Measurements from ENCODE around the gene HASPIN. TPM values are rescaled to one million over a fixed set of nuclear protein-coding genes. Genes with fewer than 3 reads are reported as not detected.

HASPIN gene
- total and polyA plus RNA-seq, 10 donors: 0.74 to 4.7 (median 2.4) TPM

- intact Hi-C loops (cut with DNase I; ENCODE audit: low total_unique reads): no loop called here
- Histone ChIP-seq H3K27me3 (replicated peaks in 1 of 7) (no peaks in the 10 kb centered on the region), H3K4me3 (no peak overlapping the region), H3K36me3 (no peaks in the 10 kb centered on the region), H3K4me1 (peaks cover 0 to 81% (median 34%) of the 10 kb centered on the region in 6 donors), H3K9me3 (no peaks in the 10 kb centered on the region), H3K27ac (peak overlapping the region in 3 of 8 donors; percentile 76 to 82 (median 79))
- TF ChIP-seq, protein P1, sequence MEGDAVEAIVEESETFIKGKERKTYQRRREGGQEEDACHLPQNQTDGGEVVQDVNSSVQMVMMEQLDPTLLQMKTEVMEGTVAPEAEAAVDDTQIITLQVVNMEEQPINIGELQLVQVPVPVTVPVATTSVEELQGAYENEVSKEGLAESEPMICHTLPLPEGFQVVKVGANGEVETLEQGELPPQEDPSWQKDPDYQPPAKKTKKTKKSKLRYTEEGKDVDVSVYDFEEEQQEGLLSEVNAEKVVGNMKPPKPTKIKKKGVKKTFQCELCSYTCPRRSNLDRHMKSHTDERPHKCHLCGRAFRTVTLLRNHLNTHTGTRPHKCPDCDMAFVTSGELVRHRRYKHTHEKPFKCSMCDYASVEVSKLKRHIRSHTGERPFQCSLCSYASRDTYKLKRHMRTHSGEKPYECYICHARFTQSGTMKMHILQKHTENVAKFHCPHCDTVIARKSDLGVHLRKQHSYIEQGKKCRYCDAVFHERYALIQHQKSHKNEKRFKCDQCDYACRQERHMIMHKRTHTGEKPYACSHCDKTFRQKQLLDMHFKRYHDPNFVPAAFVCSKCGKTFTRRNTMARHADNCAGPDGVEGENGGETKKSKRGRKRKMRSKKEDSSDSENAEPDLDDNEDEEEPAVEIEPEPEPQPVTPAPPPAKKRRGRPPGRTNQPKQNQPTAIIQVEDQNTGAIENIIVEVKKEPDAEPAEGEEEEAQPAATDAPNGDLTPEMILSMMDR (IDR thresholded peaks at IDR 0.05 in 8 of 11, conservative IDR thresholded peaks at IDR 0.05 in 3 of 11): no peak
- TF ChIP-seq POLR2A (IDR thresholded peaks at IDR 0.05): no peak
- TF ChIP-seq POLR2AphosphoS5 (IDR thresholded peaks at IDR 0.05): peak in 1 of 3 donors; percentile 18
- peak; percentile 50 for DNase-seq
- WGBS, 5 donors: 60 to 75% (median 67%) methylated on average over 8 of the region's 8 CpGs
Observed at GRCh38 chr17:3766779-3767178, 43.1 kb downstream of the HASPIN start.

DNA sequence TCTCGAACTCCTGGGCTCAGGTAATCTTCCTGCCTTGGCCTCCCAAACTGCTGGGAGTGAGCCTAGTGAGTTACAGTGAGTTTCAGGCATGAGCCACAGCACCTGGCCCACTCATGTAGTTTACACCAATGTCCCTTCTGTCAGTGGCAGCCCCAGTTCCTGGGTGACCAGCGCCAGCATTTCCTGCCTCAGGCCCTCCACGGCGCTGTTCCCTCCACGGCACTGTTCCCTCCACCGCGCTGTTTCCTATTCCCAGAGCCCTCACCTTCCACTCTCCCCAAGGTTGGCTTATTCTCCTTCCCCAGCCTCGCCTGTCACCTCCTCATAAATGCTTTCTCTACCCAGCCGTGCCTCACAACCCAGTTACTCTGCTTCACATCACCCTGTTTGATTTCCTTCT lies 44.6 kb downstream of the HASPIN start:
- Histone ChIP-seq H3K27ac (peak overlapping the region in 3 of 8 donors; percentile 34 to 76 (median 71)), H3K4me1 (peaks cover 0 to 78% (median 34%) of the 10 kb centered on the region in 6 donors), H3K4me3 (no peak overlapping the region), H3K9me3 (no peaks in the 10 kb centered on the region), H3K27me3 (replicated peaks in 1 of 7) (no peaks in the 10 kb centered on the region), H3K36me3 (no peaks in the 10 kb centered on the region)
- intact Hi-C loops (cut with DNase I; ENCODE audit: low total_unique reads): no loop called here
- WGBS, 5 donors: 84 to 90% (median 86%) methylated on average over 9 of the region's 9 CpGs
- DNase-seq: peak; percentile 41
- no peak for TF ChIP-seq POLR2AphosphoS5 (IDR thresholded peaks at IDR 0.05)
- no peak for TF ChIP-seq POLR2A (IDR thresholded peaks at IDR 0.05)
- TF ChIP-seq, protein P1 (IDR thresholded peaks at IDR 0.05 in 8 of 11, conservative IDR thresholded peaks at IDR 0.05 in 3 of 11): no peak

- WGBS, 5 donors: 64 to 81% (median 74%) methylated on average over 6 to 8 of the region's 8 CpGs
- H3K4me1 ChIP-seq: peaks cover 0 to 75% (median 34%) of the 10 kb centered on the region in 6 donors
- H3K36me3 ChIP-seq: no peaks in the 10 kb centered on the region
- H3K27me3 ChIP-seq (replicated peaks in 1 of 7): no peaks in the 10 kb centered on the region
- no peaks in the 10 kb centered on the region for H3K9me3 ChIP-seq
- H3K4me3 ChIP-seq: no peak overlapping the region
- peak overlapping the region in 3 of 8 donors; percentile 34 to 76 (median 71) for H3K27ac ChIP-seq
- TF ChIP-seq, protein P1 (IDR thresholded peaks at IDR 0.05 in 8 of 11, conservative IDR thresholded peaks at IDR 0.05 in 3 of 11): no peak
- TF ChIP-seq POLR2A (IDR thresholded peaks at IDR 0.05) (no peak), POLR2AphosphoS5 (IDR thresholded peaks at IDR 0.05) (no peak)
- DNase-seq: no peak
- intact Hi-C loops (cut with DNase I; ENCODE audit: low total_unique reads): no loop called here
Observed at GRCh38 chr17:3768769-3769168, 45.1 kb downstream of the HASPIN start.

DNA sequence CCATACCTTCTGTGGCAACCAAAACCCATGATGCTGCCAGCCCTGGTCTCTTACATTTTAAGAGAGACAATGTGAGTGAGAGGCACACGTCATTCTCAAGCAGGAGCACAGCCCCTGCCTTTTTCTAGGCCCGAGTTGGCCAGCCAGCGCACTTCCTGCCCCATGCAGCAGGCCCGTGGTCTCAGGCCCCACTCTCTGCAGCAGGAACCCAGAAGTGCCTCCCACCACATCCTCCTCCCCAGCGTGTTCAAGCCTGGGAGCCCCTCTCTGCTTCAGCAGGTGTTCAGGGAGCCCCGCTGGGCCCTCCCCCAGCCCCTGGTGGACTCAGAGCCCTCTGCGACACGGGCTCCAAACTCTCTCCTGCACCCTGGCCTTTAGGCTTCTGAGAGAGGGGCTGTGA lies 46.8 kb downstream of the HASPIN start:
- no peak for TF ChIP-seq POLR2A (IDR thresholded peaks at IDR 0.05)
- TF ChIP-seq, protein P1 (IDR thresholded peaks at IDR 0.05 in 8 of 11, conservative IDR thresholded peaks at IDR 0.05 in 3 of 11): no peak
- peak; percentile 44 to 80 (median 71) for TF ChIP-seq POLR2AphosphoS5 (IDR thresholded peaks at IDR 0.05)
- Histone ChIP-seq H3K27me3 (replicated peaks in 1 of 7) (no peaks in the 10 kb centered on the region), H3K27ac (peak overlapping the region in 5 of 8 donors; percentile 27 to 72 (median 64)), H3K4me1 (peaks cover 0 to 58% (median 24%) of the 10 kb centered on the region in 6 donors), H3K4me3 (no peak overlapping the region), H3K36me3 (no peaks in the 10 kb centered on the region), H3K9me3 (no peaks in the 10 kb centered on the region)
- intact Hi-C loops (cut with DNase I; ENCODE audit: low total_unique reads): no loop called here
- DNase-seq: peak; percentile 91
- 15 to 26% (median 18%) methylated on average over 6 to 8 of the region's 8 CpGs for WGBS, 5 donors

Data from spleen (tissue), 11 donors.